Measurements from ENCODE around the gene TLR5.
"Not testable (repeated sequence)": the region's sequence is repeated elsewhere in the genome, so short reads cannot be mapped to it uniquely, and the experiment has no call there.

Gene TLR5

GRCh38 chr1:223142795-223143536, at the start of gene TLR5:
TSS of gene TLR5 (minus strand) at chr1:223143248. CDS start at chr1:223113031, 30,217 bp downstream.
- no peak for DNase-seq (ENCODE audit: low read depth)

- DNase-seq (ENCODE audit: low read depth) = no peak
These were observed 47.1 kb upstream of the TLR5 start for GRCh38 chr1:223189903-223190724.

- no peak for DNase-seq (ENCODE audit: low read depth)
These were observed 46.5 kb upstream of the TLR5 start for GRCh38 chr1:223189525-223189902.

GRCh38 chr1:223188618-223189356, 45.7 kb upstream of the TLR5 start:
- no peak for DNase-seq (ENCODE audit: low read depth)

- no peak for DNase-seq (ENCODE audit: low read depth)
These were observed 43.8 kb upstream of the TLR5 start for GRCh38 chr1:223186800-223187199.

- no peak for DNase-seq (ENCODE audit: low read depth)
These were observed 40.3 kb upstream of the TLR5 start for GRCh38 chr1:223183268-223183862.

- no peak for DNase-seq (ENCODE audit: low read depth)
These were observed 37.8 kb upstream of the TLR5 start for GRCh38 chr1:223180731-223181321.

GRCh38 chr1:223179786-223180185, 36.7 kb upstream of the TLR5 start:
- DNase-seq (ENCODE audit: low read depth) = no peak

- DNase-seq (ENCODE audit: low read depth) = no peak
These were observed 36.2 kb upstream of the TLR5 start for GRCh38 chr1:223179280-223179679.

- DNase-seq (ENCODE audit: low read depth) = no peak
These were observed 34.6 kb upstream of the TLR5 start for GRCh38 chr1:223177681-223178080.

- DNase-seq (ENCODE audit: low read depth) = no peak
These were observed 33.4 kb upstream of the TLR5 start for GRCh38 chr1:223176437-223176836.

GRCh38 chr1:223175633-223176032, 32.6 kb upstream of the TLR5 start:
- no peak for DNase-seq (ENCODE audit: low read depth)

GRCh38 chr1:223175032-223175431, 32.0 kb upstream of the TLR5 start:
- no peak for DNase-seq (ENCODE audit: low read depth)

- DNase-seq (ENCODE audit: low read depth) = not testable (repeated sequence)
These were observed 26.4 kb upstream of the TLR5 start for GRCh38 chr1:223169458-223169857.

- DNase-seq (ENCODE audit: low read depth) = no peak
These were observed 18.3 kb upstream of the TLR5 start for GRCh38 chr1:223161321-223161720.

GRCh38 chr1:223156343-223156742, 13.3 kb upstream of the TLR5 start:
- DNase-seq (ENCODE audit: low read depth) = no peak

- DNase-seq (ENCODE audit: low read depth) = no peak
These were observed 12.1 kb upstream of the TLR5 start for GRCh38 chr1:223155153-223155552.

- DNase-seq (ENCODE audit: low read depth) = no peak
These were observed 10.4 kb upstream of the TLR5 start for GRCh38 chr1:223153177-223154119.

GRCh38 chr1:223152399-223152798, 9.4 kb upstream of the TLR5 start:
- DNase-seq (ENCODE audit: low read depth) = no peak

- DNase-seq (ENCODE audit: low read depth) = no peak
These were observed 7.4 kb upstream of the TLR5 start for GRCh38 chr1:223150443-223150842.

GRCh38 chr1:223147873-223148272, 4.8 kb upstream of the TLR5 start:
- DNase-seq (ENCODE audit: low read depth) = no peak
